Measurements from ENCODE around the gene NKAIN4.
"Not testable (repeated sequence)": the region's sequence is repeated elsewhere in the genome, so short reads cannot be mapped to it uniquely, and the experiment has no call there.

DNA sequence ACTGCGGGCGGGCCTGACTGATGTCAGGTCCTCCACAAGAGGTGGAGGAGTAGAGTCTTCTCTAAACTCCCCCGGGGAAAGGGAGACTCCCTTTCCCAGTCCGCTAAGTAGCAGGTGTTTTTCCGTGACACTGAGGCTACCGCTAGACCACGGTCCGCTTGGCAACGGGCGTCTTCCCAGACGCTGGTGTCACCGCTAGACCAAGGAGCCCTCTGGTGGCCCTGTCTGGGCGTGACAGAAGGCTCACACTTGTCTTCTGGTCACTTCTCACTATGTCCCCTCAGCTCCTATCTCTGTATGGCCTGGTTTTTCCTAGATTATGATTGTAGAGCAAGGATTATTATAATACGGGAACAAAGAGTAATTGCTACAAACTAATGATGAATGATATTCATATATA lies 2.9 kb downstream of the NKAIN4 start:
- peak; percentile 46 for TF ChIP-seq CTCF (IDR thresholded peaks at IDR 0.05)
- TF ChIP-seq ZFX (IDR thresholded peaks at IDR 0.05; ENCODE audit: borderline replicate concordance) = not testable (repeated sequence)

All from 22Rv1 (cell line).